ENCODE results near the gene WDFY3. TPM values are rescaled to one million over a fixed set of nuclear protein-coding genes. Genes with fewer than 3 reads are reported as not detected.

Gene WDFY3
- polyA plus RNA-seq, 2 of the 4 experiments (the other 2 are of a cell fraction) = 6.6 to 25.1 TPM

DNA sequence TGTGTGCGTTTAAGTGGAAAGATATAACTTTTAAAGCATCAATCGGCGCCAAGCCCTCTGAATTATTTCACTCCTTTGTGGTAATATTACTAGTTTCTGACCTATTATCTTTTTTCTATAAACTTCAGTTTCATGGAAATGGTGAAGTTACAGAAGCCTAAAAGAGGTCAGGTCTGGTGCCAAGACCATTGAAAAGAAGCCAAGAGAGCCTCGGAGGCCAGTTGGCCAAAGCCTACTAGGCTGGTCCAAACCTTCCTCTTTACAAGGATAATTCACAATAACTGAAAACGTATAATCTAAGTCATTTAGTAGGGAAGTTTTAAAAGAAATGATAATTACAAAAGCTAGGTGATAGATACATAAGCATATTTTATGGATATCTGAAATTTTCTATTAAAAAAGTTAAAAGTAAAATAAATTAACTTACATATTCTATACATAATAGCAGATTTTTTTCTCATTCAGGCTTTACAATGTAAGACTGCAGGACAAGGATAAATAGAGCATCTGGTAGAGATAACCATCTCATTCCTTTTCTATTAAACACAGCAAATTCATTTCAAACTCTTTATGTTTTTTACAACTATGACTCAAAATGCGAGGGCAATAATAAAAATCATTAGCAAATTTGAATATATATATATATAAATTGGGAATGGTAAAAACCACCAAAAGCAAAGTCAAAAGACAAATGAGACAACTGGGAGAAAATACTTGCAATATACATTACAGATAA, 49.2 kb downstream of the WDFY3 start:
- Histone ChIP-seq H3K4me1 (peaks cover 3% of the 10 kb centered on the region; the same call in 1 of the 3 replicates), H3K4me2 (no peak overlapping the region), H3K9me3 (no peaks in the 10 kb centered on the region), H3K27ac (no peak overlapping the region), H3K4me3 (no peak overlapping the region)
- POLR2A ChIA-PET = no interaction called here
- TF ChIP-seq FOSB (CRISPR knock-in tag; IDR thresholded peaks at IDR 0.05) = no peak
- TF ChIP-seq ZNF302 (CRISPR knock-in tag; IDR thresholded peaks at IDR 0.05) = no peak
- no peak for TF ChIP-seq SREBF2 (IDR thresholded peaks at IDR 0.05)
- TF ChIP-seq CHD2 (IDR thresholded peaks at IDR 0.05; ENCODE audit: low read length, partially characterized antibody) = no peak
- no peak for TF ChIP-seq NR3C1 (IDR thresholded peaks at IDR 0.05)
- TF ChIP-seq MAX (IDR thresholded peaks at IDR 0.05) = no peak
- no peak for TF ChIP-seq HOXB5 (CRISPR knock-in tag; IDR thresholded peaks at IDR 0.05)
- TF ChIP-seq HOXB13 (CRISPR knock-in tag; IDR thresholded peaks at IDR 0.05; ENCODE audit: low read depth) = no peak
- TF ChIP-seq JUN (IDR thresholded peaks at IDR 0.05) = no peak
- TF ChIP-seq TFCP2L1 (CRISPR knock-in tag; IDR thresholded peaks at IDR 0.05) = no peak
- TF ChIP-seq KDM1A (IDR thresholded peaks at IDR 0.05; ENCODE audit: low read depth) = no peak
- no peak for TF ChIP-seq MAZ (IDR thresholded peaks at IDR 0.05; ENCODE audit: borderline replicate concordance, low read depth, low read length)
- TF ChIP-seq SMC3 (IDR thresholded peaks at IDR 0.05) = no peak
- no peak for TF ChIP-seq RNF2 (IDR thresholded peaks at IDR 0.05; ENCODE audit: borderline replicate concordance, low read depth)
- TF ChIP-seq ZFP36 (IDR thresholded peaks at IDR 0.05; ENCODE audit: borderline replicate concordance, partially characterized antibody) = no peak
- no peak for TF ChIP-seq ZC3H11A (IDR thresholded peaks at IDR 0.05)
- DNase-seq (ENCODE audit: low read depth in 1 of 2, low spot score in 1 of 2) = no peak
- no peak for ATAC-seq
- 91% methylated on average over 6 of the region's 6 CpGs for WGBS (ENCODE audit: missing lambda C conversion rate)
- FAIRE-seq = no peak
- CTCF ChIA-PET = interaction anchor here (0.6 kb wide), 2 partner anchors 87 to 171 kb away, joined by 5 read pairs; no protein-coding TSS in a partner anchor

DNA sequence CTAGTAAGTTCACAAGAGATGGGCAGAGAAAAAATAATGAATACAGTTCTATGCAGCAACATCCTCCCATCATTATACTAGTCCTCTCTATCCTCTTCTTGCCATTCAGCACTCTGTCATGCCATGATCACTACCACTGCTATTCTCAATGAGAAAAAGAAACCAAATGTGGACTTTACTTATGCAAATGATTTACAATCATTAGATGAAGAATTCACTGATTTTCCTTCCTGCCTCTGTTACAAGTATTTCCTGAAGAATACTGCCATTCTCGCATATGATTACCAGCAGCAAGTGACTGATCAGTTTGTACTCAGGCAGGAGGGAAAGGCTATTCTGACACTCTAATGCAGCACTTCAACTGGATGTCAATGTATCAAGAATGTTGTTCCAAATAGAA, 50.3 kb downstream of the WDFY3 start:
- DNase-seq (ENCODE audit: low read depth in 1 of 2, low spot score in 1 of 2) (no peak), FAIRE-seq (no peak), ATAC-seq (no peak)
- POLR2A ChIA-PET = no interaction called here
- no peak for TF ChIP-seq E2F6 (IDR thresholded peaks at IDR 0.05; ENCODE audit: borderline replicate concordance, low read depth)
- no peak for TF ChIP-seq RFX5 (IDR thresholded peaks at IDR 0.05)
- no peak for TF ChIP-seq RCOR1 (IDR thresholded peaks at IDR 0.05; ENCODE audit: low read depth, low read length)
- H3K4me1 ChIP-seq = peaks cover 3% of the 10 kb centered on the region; the same call in 1 of the 3 replicates
- no peaks in the 10 kb centered on the region for H3K9me3 ChIP-seq
- H3K4me3 ChIP-seq = no peak overlapping the region
- CTCF ChIA-PET = no interaction called here
- H3K4me2 ChIP-seq = no peak overlapping the region
- 90% methylated on average over 1 of the region's 1 CpG for WGBS (ENCODE audit: missing lambda C conversion rate)
- H3K27ac ChIP-seq = no peak overlapping the region

DNA sequence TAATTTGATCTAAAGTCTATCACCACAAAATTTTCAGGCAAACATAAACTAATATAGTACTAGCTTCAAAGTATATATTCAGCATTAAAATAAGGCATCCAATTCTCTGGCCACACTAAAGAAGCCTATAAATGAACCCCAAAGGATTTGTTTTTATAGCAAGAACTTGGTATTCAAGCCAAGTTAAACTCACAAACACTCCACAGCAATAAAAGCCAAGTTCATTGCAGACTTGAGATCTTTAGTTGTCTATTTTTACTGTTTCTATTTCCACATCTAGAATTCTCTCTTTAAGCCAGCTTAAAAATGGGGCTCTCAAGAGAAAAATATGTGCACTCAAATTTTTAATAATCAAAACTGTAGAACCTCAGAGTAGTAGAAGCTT, 51.1 kb downstream of the WDFY3 start:
- no peak for ATAC-seq
- no peaks in the 10 kb centered on the region; the same call in 2 of the 3 replicates for H3K4me1 ChIP-seq
- POLR2A ChIA-PET = no interaction called here
- H3K4me3 ChIP-seq = no peak overlapping the region
- DNase-seq (ENCODE audit: low read depth in 1 of 2, low spot score in 1 of 2) = no peak
- no peak for FAIRE-seq
- CTCF ChIA-PET = no interaction called here
- H3K4me2 ChIP-seq = no peak overlapping the region
- TF ChIP-seq EHF (CRISPR knock-in tag; IDR thresholded peaks at IDR 0.05) (no peak), GATA3 (IDR thresholded peaks at IDR 0.05; ENCODE audit: borderline replicate concordance) (no peak), EHMT2 (IDR thresholded peaks at IDR 0.05; ENCODE audit: low read depth) (no peak), PBX3 (IDR thresholded peaks at IDR 0.05) (no peak), HMGXB4 (CRISPR knock-in tag; IDR thresholded peaks at IDR 0.05; ENCODE audit: borderline replicate concordance) (no peak), ZSCAN20 (CRISPR knock-in tag; IDR thresholded peaks at IDR 0.05) (no peak), ATOH8 (CRISPR knock-in tag; IDR thresholded peaks at IDR 0.05; ENCODE audit: low read depth) (no peak), JUN (IDR thresholded peaks at IDR 0.05) (no peak), CHD2 (IDR thresholded peaks at IDR 0.05; ENCODE audit: low read length, partially characterized antibody) (no peak)
- H3K9me3 ChIP-seq = no peaks in the 10 kb centered on the region
- no peak overlapping the region for H3K27ac ChIP-seq
